Measurements from ENCODE around the gene SETDB2. TPM values are rescaled to one million over a fixed set of nuclear protein-coding genes. Genes with fewer than 3 reads are reported as not detected.
A peak's percentile ranks its signal among the peaks of the same experiment; 100 is the strongest.

Gene SETDB2
- total and polyA plus RNA-seq, 7 experiments from 2014 or later = 14.3 to 30.0 (median 20.3) TPM

DNA sequence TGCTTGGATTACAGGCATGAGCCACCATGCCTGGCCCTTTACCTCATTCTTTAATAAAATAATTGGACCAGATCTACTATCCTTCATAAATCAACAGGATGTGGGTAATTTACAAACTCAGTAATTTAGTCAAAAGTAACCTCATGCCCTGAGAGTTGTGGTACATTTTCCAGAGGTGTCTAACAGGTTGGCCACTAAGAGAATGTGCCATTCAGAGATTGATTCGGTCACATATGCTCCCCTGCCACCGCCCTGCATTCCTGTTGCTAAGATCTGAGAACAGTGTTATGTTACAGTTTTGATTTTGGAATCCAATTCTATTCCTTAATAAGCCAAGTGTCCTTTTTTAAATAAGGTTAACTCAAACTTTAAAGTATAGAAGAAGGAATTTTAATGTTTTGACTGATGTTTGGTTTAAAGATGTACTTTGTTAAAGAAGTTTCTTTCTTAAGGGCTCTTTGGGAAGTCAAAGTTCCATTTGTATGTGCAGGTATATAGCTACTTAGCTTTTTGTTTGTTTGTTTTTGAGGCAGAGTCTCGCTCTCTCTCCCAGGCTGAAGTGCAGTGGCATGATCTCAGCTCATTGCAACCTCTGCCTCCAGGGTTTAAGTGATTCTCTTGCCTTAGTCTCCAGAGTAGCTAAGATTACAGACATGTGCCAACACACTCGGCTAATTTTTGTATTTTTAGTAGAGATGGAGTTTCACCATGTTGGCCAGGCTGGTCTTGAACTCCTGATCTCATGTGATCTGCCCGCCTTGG lies 80.8 kb downstream of the SETDB2 start:
- CTCF ChIA-PET = interaction anchor here (1.1 kb wide), 1 partner anchor 244 kb away, joined by 3 read pairs; no protein-coding TSS in a partner anchor
- no peaks in the 10 kb centered on the region for H3K27me3 Mint-ChIP-seq

DNA sequence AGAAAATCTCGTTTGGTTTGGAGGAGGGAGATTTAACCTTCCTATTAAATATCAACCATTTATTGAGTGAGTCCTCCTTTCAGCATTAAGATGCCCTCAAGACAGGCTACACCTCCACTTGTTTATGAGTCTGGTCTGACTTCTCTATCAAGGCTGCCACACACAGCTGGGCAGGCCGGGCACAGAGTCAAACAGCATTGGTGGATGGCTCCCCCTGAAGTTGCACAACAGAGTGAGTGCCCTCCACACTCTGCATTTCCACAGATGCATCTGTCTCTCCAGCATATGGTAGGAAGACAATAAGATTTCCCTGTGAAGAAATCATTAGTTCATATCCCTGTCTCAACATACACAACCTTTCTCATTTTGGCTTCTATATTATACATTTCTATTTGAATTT lies 83.0 kb downstream of the SETDB2 start:
- H3K4me3 ChIP-seq (ENCODE audit: low read length) = no peak overlapping the region
- ATAC-seq (no peak), DNase-seq (no peak)
- ChIA-PET POLR2A (no interaction called here), CTCF (no interaction called here)
- Mint-ChIP-seq H3K9me3 (no peaks in the 10 kb centered on the region), H3K4me1 (peaks cover 0 to 15% (median 4%) of the 10 kb centered on the region in 7 donors), H3K27ac (peak overlapping the region in 6 of 9 donors; percentile 38 to 71 (median 50)), H3K36me3 (peaks cover 3 to 34% (median 24%) of the 10 kb centered on the region in 5 donors), H3K27me3 (no peaks in the 10 kb centered on the region), H3K4me3 (no peak overlapping the region)
- no peaks in the 10 kb centered on the region for H3K27me3 ChIP-seq (ENCODE audit: control insufficient read depth in 2 of 2, insufficient read depth in 2 of 2, low read length in 2 of 2)
- intact Hi-C loops (cut with micrococcal nuclease) = no loop called here
- no peaks in the 10 kb centered on the region for H3K4me1 ChIP-seq (ENCODE audit: control insufficient read depth in 2 of 2, insufficient read depth in 2 of 2, low read length in 2 of 2)
- H3K27ac ChIP-seq (ENCODE audit: low read depth, low read length) = no peak overlapping the region
- H3K36me3 ChIP-seq (ENCODE audit: control insufficient read depth in 2 of 3, insufficient read depth in 3 of 3, low read length in 3 of 3) = peaks cover 4 to 10% (median 9%) of the 10 kb centered on the region in 3 experiments
- H3K9me3 ChIP-seq (ENCODE audit: control insufficient read depth in 2 of 3, low read length in 3 of 3) = no peaks in the 10 kb centered on the region

More for the DNA sequence above, 80.8 kb downstream of the SETDB2 start:
- Histone ChIP-seq H3K9me3 (ENCODE audit: control insufficient read depth in 2 of 3, low read length in 3 of 3) (no peaks in the 10 kb centered on the region), H3K27me3 (ENCODE audit: control insufficient read depth in 2 of 2, insufficient read depth in 2 of 2, low read length in 2 of 2) (no peaks in the 10 kb centered on the region), H3K4me3 (ENCODE audit: low read length) (no peak overlapping the region), H3K36me3 (ENCODE audit: control insufficient read depth in 2 of 3, insufficient read depth in 3 of 3, low read length in 3 of 3) (peaks cover 4 to 18% (median 12%) of the 10 kb centered on the region in 3 experiments), H3K27ac (ENCODE audit: low read depth, low read length) (no peak overlapping the region), H3K4me1 (ENCODE audit: control insufficient read depth in 2 of 2, insufficient read depth in 2 of 2, low read length in 2 of 2) (no peaks in the 10 kb centered on the region)
- Mint-ChIP-seq H3K9me3 (no peaks in the 10 kb centered on the region), H3K4me3 (no peak overlapping the region), H3K36me3 (peaks cover 3 to 32% (median 26%) of the 10 kb centered on the region in 5 donors), H3K27ac (peak overlapping the region in 3 of 9 donors; percentile 51 to 68 (median 59)), H3K4me1 (peaks cover 0 to 9% (median 0%) of the 10 kb centered on the region in 7 donors)
- DNase-seq (no peak), ATAC-seq (no peak)
- intact Hi-C loops (cut with micrococcal nuclease) = no loop called here
- POLR2A ChIA-PET = interaction anchor here (0.6 to 1.2 kb wide), 2 partner anchors 29 to 1635 kb away, joined by 4 to 5 read pairs; partner anchors contain the start of gene PHF11

DNA sequence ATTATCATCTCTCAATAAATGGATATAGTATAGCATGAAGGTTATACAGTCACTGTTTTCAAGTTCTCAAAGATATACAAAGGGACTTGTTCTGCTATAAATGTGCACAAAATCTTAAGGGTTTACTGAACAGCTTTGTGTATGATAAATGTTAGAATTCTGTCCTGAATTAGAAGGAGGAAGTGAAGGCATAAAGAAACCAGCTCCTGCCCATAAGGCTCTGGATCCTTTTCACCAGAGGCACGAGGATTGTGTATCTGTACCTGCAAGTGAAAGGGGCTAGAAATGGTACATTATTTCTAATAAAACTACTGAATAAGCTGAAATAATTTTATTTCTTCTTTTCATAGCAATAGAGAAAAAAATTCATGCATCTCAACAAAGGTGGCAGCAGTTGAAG lies 84.1 kb downstream of the SETDB2 start:
- Histone ChIP-seq H3K27ac (ENCODE audit: low read depth, low read length) (no peak overlapping the region), H3K4me3 (ENCODE audit: low read length) (no peak overlapping the region), H3K36me3 (ENCODE audit: control insufficient read depth in 2 of 3, insufficient read depth in 3 of 3, low read length in 3 of 3) (peaks cover 4 to 6% (median 5%) of the 10 kb centered on the region in 3 experiments), H3K27me3 (ENCODE audit: control insufficient read depth in 2 of 2, insufficient read depth in 2 of 2, low read length in 2 of 2) (no peaks in the 10 kb centered on the region), H3K9me3 (ENCODE audit: control insufficient read depth in 2 of 3, low read length in 3 of 3) (no peaks in the 10 kb centered on the region), H3K4me1 (ENCODE audit: control insufficient read depth in 2 of 2, insufficient read depth in 2 of 2, low read length in 2 of 2) (no peaks in the 10 kb centered on the region)
- H3K9me3 Mint-ChIP-seq = no peaks in the 10 kb centered on the region
- POLR2A ChIA-PET = interaction anchor here (0.5 to 0.6 kb wide), 2 partner anchors 14 to 556 kb away, joined by 3 to 5 read pairs; no protein-coding TSS in a partner anchor
- CTCF ChIA-PET = interaction anchor here (0.6 to 0.7 kb wide), 2 partner anchors 32 to 84 kb away, joined by 3 read pairs; no protein-coding TSS in a partner anchor
- no peaks in the 10 kb centered on the region for H3K27me3 Mint-ChIP-seq
- H3K36me3 Mint-ChIP-seq = peaks cover 3 to 35% (median 24%) of the 10 kb centered on the region in 5 donors
- ATAC-seq = no peak
- H3K4me3 Mint-ChIP-seq = no peak overlapping the region
- peak overlapping the region in 4 of 9 donors; percentile 4 to 77 (median 68) for H3K27ac Mint-ChIP-seq
- no peak for DNase-seq
- H3K4me1 Mint-ChIP-seq = peaks cover 0 to 22% (median 7%) of the 10 kb centered on the region in 7 donors
- intact Hi-C loops (cut with micrococcal nuclease) = no loop called here

DNA sequence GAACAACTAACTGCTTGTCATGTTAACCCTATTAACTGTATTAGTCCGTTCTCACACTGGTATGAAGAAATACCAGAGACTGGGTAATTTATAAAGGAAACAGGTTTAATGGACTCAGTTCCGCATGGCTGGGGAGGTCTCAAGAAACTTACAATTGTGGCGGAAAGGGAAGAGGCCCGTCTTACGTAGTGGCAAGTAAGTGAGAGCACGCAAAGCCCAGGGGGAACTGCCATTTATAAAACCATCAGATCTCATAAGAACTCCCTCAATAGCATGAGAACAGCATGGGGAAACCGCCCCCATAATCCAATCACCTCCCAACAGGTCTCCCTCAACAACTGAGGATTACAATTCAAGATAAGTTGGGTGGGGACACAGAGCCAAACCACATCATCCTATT lies 86.4 kb downstream of the SETDB2 start:
- peaks cover 7 to 42% (median 34%) of the 10 kb centered on the region in 5 donors for H3K36me3 Mint-ChIP-seq
- peaks cover 0 to 26% (median 11%) of the 10 kb centered on the region in 7 donors for H3K4me1 Mint-ChIP-seq
- Histone ChIP-seq H3K9me3 (ENCODE audit: control insufficient read depth in 2 of 3, low read length in 3 of 3) (no peaks in the 10 kb centered on the region), H3K36me3 (ENCODE audit: control insufficient read depth in 2 of 3, insufficient read depth in 3 of 3, low read length in 3 of 3) (peaks cover 0 to 5% (median 5%) of the 10 kb centered on the region in 3 experiments), H3K4me3 (ENCODE audit: low read length) (no peak overlapping the region), H3K27ac (ENCODE audit: low read depth, low read length) (no peak overlapping the region), H3K4me1 (ENCODE audit: control insufficient read depth in 2 of 2, insufficient read depth in 2 of 2, low read length in 2 of 2) (no peaks in the 10 kb centered on the region), H3K27me3 (ENCODE audit: control insufficient read depth in 2 of 2, insufficient read depth in 2 of 2, low read length in 2 of 2) (no peaks in the 10 kb centered on the region)
- H3K27me3 Mint-ChIP-seq = no peaks in the 10 kb centered on the region
- ATAC-seq = peak; percentile 70
- H3K4me3 Mint-ChIP-seq = no peak overlapping the region
- CTCF ChIA-PET = no interaction called here
- DNase-seq = no peak
- intact Hi-C loops (cut with micrococcal nuclease) = no loop called here
- POLR2A ChIA-PET = interaction anchor here (1.4 kb wide), 1 partner anchor 9 kb away, joined by 3 read pairs; no protein-coding TSS in a partner anchor
- H3K9me3 Mint-ChIP-seq = no peaks in the 10 kb centered on the region
- H3K27ac Mint-ChIP-seq = peak overlapping the region in 7 of 9 donors; percentile 2 to 74 (median 45)

DNA sequence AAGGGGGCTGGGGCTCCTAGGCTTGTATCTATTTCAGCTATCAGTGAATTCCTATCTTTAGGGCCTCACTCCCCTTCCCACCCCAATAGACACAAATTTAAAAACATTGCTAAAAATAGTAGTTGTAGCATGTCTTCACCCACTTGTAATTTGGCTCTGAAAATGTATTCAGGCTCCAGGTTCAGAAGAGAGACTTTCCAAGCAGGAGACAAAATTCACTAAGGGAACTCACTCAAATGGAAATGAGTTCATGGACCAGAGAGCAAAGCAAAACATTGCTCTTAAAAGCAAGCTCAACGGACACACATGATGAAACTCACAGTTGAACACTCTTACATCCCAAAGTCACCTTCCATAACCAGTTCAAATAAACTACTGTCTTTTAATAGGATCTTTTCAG lies 88.5 kb downstream of the SETDB2 start:
- no peak overlapping the region for H3K4me3 ChIP-seq (ENCODE audit: low read length)
- Mint-ChIP-seq H3K27me3 (no peaks in the 10 kb centered on the region), H3K9me3 (no peaks in the 10 kb centered on the region), H3K4me3 (peak overlapping the region in 1 of 10 donors; percentile 9), H3K4me1 (peaks cover 0 to 22% (median 8%) of the 10 kb centered on the region in 7 donors), H3K27ac (peak overlapping the region in 6 of 9 donors; percentile 7 to 75 (median 28)), H3K36me3 (peaks cover 4 to 47% (median 25%) of the 10 kb centered on the region in 5 donors)
- peaks cover 0 to 5% (median 0%) of the 10 kb centered on the region in 3 experiments for H3K36me3 ChIP-seq (ENCODE audit: control insufficient read depth in 2 of 3, insufficient read depth in 3 of 3, low read length in 3 of 3)
- intact Hi-C loops (cut with micrococcal nuclease) = no loop called here
- no peak for ATAC-seq
- CTCF ChIA-PET = no interaction called here
- H3K9me3 ChIP-seq (ENCODE audit: control insufficient read depth in 2 of 3, low read length in 3 of 3) = no peaks in the 10 kb centered on the region
- no peak overlapping the region for H3K27ac ChIP-seq (ENCODE audit: low read depth, low read length)
- H3K27me3 ChIP-seq (ENCODE audit: control insufficient read depth in 2 of 2, insufficient read depth in 2 of 2, low read length in 2 of 2) = no peaks in the 10 kb centered on the region
- DNase-seq = no peak
- no peaks in the 10 kb centered on the region for H3K4me1 ChIP-seq (ENCODE audit: control insufficient read depth in 2 of 2, insufficient read depth in 2 of 2, low read length in 2 of 2)
- POLR2A ChIA-PET = interaction anchor here (0.9 kb wide), 1 partner anchor 34 kb away, joined by 3 read pairs; no protein-coding TSS in a partner anchor

DNA sequence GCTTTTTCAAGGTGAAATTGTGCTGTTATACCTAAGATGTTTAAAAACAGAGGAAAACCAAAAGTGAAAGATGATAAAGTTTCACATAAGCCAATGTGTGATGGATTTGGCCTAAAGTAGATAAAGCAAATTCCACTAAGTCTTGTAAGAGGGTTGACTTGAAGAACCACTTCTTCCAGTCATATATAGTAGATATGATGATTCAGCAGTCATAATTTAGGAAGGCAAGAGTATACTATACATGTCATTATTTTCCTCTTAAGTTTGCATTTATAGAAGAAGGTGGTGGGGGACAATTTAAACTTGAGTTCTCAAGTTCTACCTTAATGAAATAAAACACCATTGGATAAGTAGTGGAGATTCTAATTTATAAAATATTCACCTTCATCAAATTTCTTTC lies 88.9 kb downstream of the SETDB2 start:
- ATAC-seq (no peak), DNase-seq (no peak)
- H3K36me3 Mint-ChIP-seq = peaks cover 4 to 47% (median 25%) of the 10 kb centered on the region in 5 donors
- Histone ChIP-seq H3K9me3 (ENCODE audit: control insufficient read depth in 2 of 3, low read length in 3 of 3) (no peaks in the 10 kb centered on the region), H3K4me1 (ENCODE audit: control insufficient read depth in 2 of 2, insufficient read depth in 2 of 2, low read length in 2 of 2) (no peaks in the 10 kb centered on the region), H3K4me3 (ENCODE audit: low read length) (no peak overlapping the region), H3K36me3 (ENCODE audit: control insufficient read depth in 2 of 3, insufficient read depth in 3 of 3, low read length in 3 of 3) (peaks cover 0 to 2% (median 0%) of the 10 kb centered on the region in 3 experiments), H3K27ac (ENCODE audit: low read depth, low read length) (no peak overlapping the region), H3K27me3 (ENCODE audit: control insufficient read depth in 2 of 2, insufficient read depth in 2 of 2, low read length in 2 of 2) (no peaks in the 10 kb centered on the region)
- peak overlapping the region in 5 of 9 donors; percentile 7 to 65 (median 32) for H3K27ac Mint-ChIP-seq
- intact Hi-C loops (cut with micrococcal nuclease) = no loop called here
- ChIA-PET POLR2A (no interaction called here), CTCF (no interaction called here)
- H3K4me3 Mint-ChIP-seq = peak overlapping the region in 1 of 10 donors; percentile 9
- H3K4me1 Mint-ChIP-seq = peaks cover 0 to 26% (median 8%) of the 10 kb centered on the region in 7 donors
- no peaks in the 10 kb centered on the region for H3K9me3 Mint-ChIP-seq
- no peaks in the 10 kb centered on the region for H3K27me3 Mint-ChIP-seq
